Brain microvascular endothelial cell (primary cell): ENCODE measurements around the gene ACRBP.

Experiments used
- DNase-seq: peaks from one replicate; pipeline ENCODE4 v3.0.0-alpha.2; 2020
- H3K27ac ChIP-seq: fragments of 250-450 bp; sonication (Bioruptor Pico); 2 replicates; pipeline ENCODE4 v1.5.1; 2020; ENCODE audit warnings: mild to moderate bottlenecking, moderate library complexity
- H3K27me3 ChIP-seq: fragments of 250-450 bp; sonication (Bioruptor Pico); replicated peaks from 2 replicates; pipeline ENCODE4 v1.5.1; 2020; ENCODE audit warnings: mild to moderate bottlenecking
- H3K36me3 ChIP-seq: fragments of 250-450 bp; sonication (Bioruptor Pico); replicated peaks from 2 replicates; pipeline ENCODE4 v1.5.1; 2020; ENCODE audit warnings: mild to moderate bottlenecking
- H3K4me3 ChIP-seq: 2 replicates; pipeline ENCODE4 v1.5.1; 2011; ENCODE audit warnings: low read depth, mild to moderate bottlenecking, control low read depth, low read length, moderate library complexity
- CTCF ChIP-seq: IDR thresholded peaks from 2 replicates; pipeline ENCODE4 v1.5.1; 2011; ENCODE audit warnings: low read depth, mild to moderate bottlenecking, moderate library complexity, low read length, control low read depth, inconsistent platforms; ENCODE audit errors: missing control alignments
- in situ Hi-C: cut with HindIII; loops from 2 replicates; pipeline ENCODE4 v1.10.0; 2017; ENCODE audit warnings: low sequenced_read_pairs, low pct_ligation_motif_present

The ACRBP gene

GRCh38 chr12:6640497-6640896, 6.7 kb downstream of the ACRBP start:
- in situ Hi-C loops = no loop called here
- Histone ChIP-seq H3K27me3 (no peaks in the 10 kb centered on the region), H3K36me3 (no peaks in the 10 kb centered on the region), H3K27ac (no peak overlapping the region), H3K4me3 (no peak overlapping the region)
- DNase-seq = no peak
- no peak for TF ChIP-seq CTCF

GRCh38 chr12:6639151-6639801, 8.0 kb downstream of the ACRBP start:
- in situ Hi-C loops = no loop called here
- no peak for DNase-seq
- Histone ChIP-seq H3K27ac (no peak overlapping the region), H3K4me3 (no peak overlapping the region), H3K27me3 (no peaks in the 10 kb centered on the region), H3K36me3 (no peaks in the 10 kb centered on the region)
- no peak for TF ChIP-seq CTCF

GRCh38 chr12:6638305-6638704, 8.9 kb downstream of the ACRBP start:
- no peak for DNase-seq
- in situ Hi-C loops = no loop called here
- Histone ChIP-seq H3K36me3 (no peaks in the 10 kb centered on the region), H3K27ac (no peak overlapping the region), H3K4me3 (no peak overlapping the region), H3K27me3 (no peaks in the 10 kb centered on the region)
- TF ChIP-seq CTCF = no peak

GRCh38 chr12:6635856-6636531, 11.2 kb downstream of the ACRBP start, which contains the start of gene LPAR5:
Gene LPAR5, minus strand, starts transcription at chr12:6635959. Its CDS starts 14,711 bp downstream, at chr12:6621248.
- H3K4me3 ChIP-seq = no peak within 1 kb of the TSS

GRCh38 chr12:6635375-6635855, 11.8 kb downstream of the ACRBP start:
- no peak overlapping the region for H3K4me3 ChIP-seq
- DNase-seq = no peak
- H3K36me3 ChIP-seq = no peaks in the 10 kb centered on the region
- no peak overlapping the region for H3K27ac ChIP-seq
- H3K27me3 ChIP-seq = no peaks in the 10 kb centered on the region
- in situ Hi-C loops = no loop called here
- no peak for TF ChIP-seq CTCF

More at GRCh38 chr12:6635856-6636531, 11.2 kb downstream of the ACRBP start, which contains the start of gene LPAR5:
- no peak for TF ChIP-seq CTCF
- H3K36me3 ChIP-seq = no peaks in the 10 kb centered on the region
- H3K27me3 ChIP-seq = no peaks in the 10 kb centered on the region
- peak; percentile 12 for DNase-seq
- no peak within 1 kb of the TSS for H3K27ac ChIP-seq
- in situ Hi-C loops = no loop called here
